RKO (cell line): ENCODE data around the gene EXPH5.
"Not testable (repeated sequence)": the region's sequence is repeated elsewhere in the genome, so short reads cannot be mapped to it uniquely, and the experiment has no call there.

Experiments used
- DNase-seq: peaks from one replicate; pipeline ENCODE4 v3.0.0-alpha.2; 2016; ENCODE audit warnings: low spot score

EXPH5 gene

GRCh38 chr11:108593214-108593922 is at the start of gene EXPH5:
TSS of gene EXPH5 (minus strand) at chr11:108593768. CDS start at chr11:108593536, 232 bp downstream.
- peak; percentile 83 for DNase-seq

- DNase-seq = not testable (repeated sequence)
Measured at GRCh38 chr11:108641752-108642151, 48.2 kb upstream of the EXPH5 start.

- no peak for DNase-seq
Measured at GRCh38 chr11:108639146-108639545, 45.6 kb upstream of the EXPH5 start.

GRCh38 chr11:108636222-108636621 is 42.7 kb upstream of the EXPH5 start:
- DNase-seq = no peak

DNA sequence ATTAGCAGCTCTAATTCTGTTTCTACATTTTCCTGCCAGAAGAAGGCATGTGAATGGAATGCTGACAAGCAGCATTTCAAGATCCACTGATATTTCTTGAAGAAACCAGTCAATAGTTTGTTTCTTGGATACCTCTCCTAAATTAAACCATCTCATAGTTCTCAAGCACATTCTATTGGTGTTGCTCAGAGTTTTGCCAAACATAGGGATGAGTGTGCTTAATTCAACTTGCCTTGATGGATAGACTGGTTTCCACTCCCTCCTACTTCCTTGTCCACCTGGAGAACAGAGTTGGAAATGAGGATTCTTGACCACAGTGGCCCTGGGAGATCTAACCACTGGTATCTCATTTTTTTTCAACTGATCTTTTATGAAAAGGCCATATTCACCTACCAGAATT is 41.5 kb upstream of the EXPH5 start:
- DNase-seq = no peak

GRCh38 chr11:108632041-108632704 is 38.6 kb upstream of the EXPH5 start:
- no peak for DNase-seq

GRCh38 chr11:108629274-108629673 is 35.7 kb upstream of the EXPH5 start:
- DNase-seq = no peak

GRCh38 chr11:108628812-108629211 is 35.2 kb upstream of the EXPH5 start:
- DNase-seq = no peak

- no peak for DNase-seq
Measured at GRCh38 chr11:108628326-108628725, 34.8 kb upstream of the EXPH5 start.

GRCh38 chr11:108624196-108624925 is 30.8 kb upstream of the EXPH5 start:
- DNase-seq = no peak

DNA sequence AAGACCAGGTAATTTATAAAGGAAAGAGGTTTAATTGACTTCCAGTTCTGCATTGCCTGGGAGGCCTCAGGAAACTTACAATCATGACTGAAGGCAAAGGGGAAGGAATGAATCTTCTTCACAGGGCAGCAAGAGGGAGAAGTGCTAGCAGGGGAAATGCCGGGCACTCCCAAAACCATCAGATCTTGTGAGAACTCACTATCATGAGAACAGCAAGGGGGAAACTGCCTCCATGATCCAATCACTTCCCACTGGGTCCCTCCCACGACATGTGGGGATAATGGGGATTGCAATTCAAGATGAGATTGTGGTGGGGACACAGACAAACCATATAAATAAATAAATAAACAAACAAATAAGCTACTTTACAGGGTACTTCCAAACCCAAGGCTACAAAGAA is 28.8 kb upstream of the EXPH5 start:
- DNase-seq = no peak

- DNase-seq = peak; percentile 47
Measured at GRCh38 chr11:108620958-108621772, 27.6 kb upstream of the EXPH5 start.

GRCh38 chr11:108618529-108618928 is 25.0 kb upstream of the EXPH5 start:
- DNase-seq = no peak

DNA sequence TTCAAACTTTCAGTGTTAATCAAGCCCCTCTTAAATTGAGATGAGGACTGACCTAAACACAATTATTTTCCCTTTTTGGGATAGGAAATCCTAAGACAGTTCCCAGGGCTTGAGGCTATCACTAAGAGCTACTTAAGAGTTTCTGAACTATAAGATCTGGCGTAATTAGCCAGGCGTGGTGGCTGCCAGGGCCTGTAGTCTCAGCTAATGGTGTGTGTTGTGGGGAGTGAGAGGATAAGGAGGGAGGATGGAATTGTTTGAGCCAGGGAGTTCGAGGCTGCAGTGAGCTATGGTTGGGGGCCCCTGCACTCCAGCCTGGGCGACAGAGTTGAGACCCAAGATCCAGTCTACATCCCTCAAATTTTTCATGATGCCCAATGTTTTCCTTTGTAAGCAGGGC is 23.5 kb upstream of the EXPH5 start:
- no peak for DNase-seq

DNA sequence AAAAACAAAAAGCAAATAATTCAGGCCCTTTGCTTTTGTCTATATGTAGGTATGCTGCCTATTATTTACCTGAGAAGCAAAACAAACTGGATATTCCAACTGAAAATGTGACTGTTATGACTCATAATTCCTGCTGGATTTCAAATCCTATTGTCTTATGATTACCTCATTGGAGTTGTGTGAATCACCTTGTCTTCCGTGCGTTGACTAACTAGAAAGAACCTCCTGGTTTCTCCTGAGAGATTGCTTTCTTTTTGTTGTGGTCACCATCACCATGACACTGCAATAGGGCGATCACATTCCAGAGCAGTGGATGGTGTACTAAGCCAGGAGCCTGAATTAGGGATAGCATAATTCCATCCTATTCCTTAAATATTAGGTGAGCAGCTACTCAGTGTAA is 23.0 kb upstream of the EXPH5 start:
- DNase-seq = peak; percentile 95

DNA sequence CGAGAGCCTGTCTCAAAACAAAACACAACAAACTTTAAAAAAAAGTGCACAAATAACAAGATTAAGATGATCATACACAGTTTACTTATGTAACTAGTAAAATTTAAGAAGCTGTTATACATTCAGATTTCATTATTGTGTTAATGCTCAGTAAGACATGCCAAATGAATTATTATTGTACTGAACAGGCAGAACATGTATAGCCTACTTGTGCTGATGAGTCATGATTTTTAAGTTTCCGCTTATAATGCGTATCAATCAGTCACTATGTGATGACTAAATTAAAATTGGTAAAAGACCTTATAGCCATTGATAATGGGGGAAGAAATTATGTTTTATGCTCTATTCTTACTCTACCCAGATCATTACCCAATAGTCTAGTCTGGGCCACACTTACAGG is 20.5 kb upstream of the EXPH5 start:
- DNase-seq = no peak

GRCh38 chr11:108609682-108610081 is 16.1 kb upstream of the EXPH5 start:
- peak; percentile 55 for DNase-seq

DNA sequence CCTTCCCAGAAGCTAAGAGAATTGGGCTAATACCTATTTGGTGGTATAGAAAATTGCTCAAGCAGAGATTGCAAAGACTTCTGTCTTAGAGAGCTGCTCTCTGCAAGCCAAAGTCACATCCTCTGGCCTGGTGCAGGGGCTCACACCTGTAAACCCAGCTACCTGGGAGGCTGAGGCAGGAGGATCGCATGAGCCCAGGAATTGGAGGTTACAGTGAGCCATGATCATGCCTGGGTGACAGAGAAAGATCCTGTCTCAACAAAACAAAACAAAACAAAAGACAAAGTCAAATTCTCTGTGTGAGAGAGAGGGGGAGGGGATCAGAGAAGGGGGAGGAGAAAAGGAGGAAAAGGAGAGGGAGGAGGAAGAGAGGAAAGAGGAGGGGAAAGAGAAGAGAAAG is 15.0 kb upstream of the EXPH5 start:
- no peak for DNase-seq

DNA sequence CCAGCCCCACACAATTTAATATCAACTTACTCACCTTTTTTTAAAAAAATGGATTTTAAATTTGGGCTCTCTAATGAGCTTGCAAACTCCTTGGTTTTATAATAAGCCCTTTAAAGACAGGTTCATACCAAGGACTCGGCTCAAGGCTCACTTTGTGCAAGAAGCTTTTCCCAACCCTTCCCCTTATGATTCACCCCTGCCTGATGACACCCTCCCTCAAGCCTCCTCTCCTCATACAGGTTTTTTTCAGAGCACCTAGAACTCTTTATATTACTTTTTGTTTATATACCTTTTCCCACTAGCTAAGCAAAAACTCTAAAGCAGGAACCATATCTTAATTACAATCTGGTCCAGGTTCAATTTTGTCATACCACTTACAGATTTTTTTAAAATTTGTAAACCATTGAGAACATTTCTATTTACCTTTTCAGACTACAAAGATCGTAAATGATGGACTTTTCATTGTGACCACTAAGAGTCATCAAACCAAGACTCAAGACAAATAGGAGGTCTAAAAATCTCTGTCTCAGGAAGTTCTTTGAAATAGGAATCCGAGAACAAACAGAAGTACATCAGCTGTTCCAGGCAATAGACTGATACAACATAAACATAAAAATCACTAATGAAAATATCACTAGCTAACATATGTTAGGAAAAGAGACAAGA is 13.1 kb upstream of the EXPH5 start:
- DNase-seq = no peak

DNA sequence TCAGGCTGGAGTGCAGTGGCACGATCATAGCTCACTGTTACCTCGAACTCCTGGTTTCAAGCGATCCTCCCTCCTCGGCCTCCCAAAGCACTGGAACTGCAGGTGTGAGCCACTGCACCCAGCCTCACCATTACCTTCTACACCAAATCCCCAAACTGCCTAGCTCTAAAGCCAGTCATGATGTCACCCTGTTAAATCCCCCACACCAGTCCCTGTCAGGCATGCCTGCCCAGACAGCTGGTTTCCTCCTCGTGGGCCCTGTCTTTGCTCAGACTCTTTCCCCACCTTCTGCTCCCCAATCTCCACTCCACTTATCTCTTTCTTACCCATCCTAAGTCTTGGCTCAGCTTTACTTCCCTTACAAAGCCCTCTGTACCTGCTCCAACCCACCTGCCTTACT is 12.5 kb upstream of the EXPH5 start:
- DNase-seq = no peak

DNA sequence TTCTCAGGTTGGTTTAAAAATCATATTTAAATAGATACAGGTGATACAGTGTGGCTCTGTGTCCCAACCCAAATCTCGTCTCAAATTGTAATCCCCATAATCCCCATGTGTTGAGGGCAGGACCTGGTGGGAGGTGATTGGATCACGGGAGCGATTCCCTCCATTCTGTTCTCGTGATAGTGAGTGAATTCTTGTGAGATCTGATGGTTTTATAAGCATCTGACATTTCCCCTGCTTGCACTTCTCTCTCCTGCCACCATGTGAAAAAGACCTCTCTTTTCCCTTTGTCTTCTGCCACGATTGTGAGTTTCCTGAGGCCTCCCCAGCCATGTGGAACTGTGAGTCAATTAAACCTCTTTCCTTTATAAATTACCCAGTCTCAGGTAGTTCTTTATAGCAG is 9.2 kb upstream of the EXPH5 start:
- peak; percentile 19 for DNase-seq

DNA sequence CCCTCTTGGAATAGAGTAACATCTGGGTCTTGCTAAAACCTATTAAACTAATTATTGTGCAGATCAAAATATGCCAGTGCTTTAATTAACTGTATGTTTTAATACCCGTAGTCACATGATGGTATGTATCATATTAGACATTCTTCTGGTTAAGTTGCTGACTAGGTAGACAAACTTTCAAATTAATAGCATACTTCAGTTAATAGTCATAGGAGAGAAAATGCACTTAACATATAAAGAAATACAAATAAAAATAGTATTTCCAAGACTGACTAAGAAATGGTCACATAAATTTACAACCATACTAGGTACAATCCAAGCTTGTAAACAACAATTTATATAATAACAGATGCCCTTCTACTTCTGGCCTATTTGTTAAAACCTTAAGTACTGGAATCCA is 7.6 kb upstream of the EXPH5 start:
- no peak for DNase-seq
